PC-3 (cell line): Measurements from ENCODE around the gene MYO5B. TPM values are rescaled to one million over a fixed set of nuclear protein-coding genes. Genes with fewer than 3 reads are reported as not detected.

Source experiments
- ATAC-seq: fragments of 200-7000 bp; cut with Tn5 transposase; 2 replicates; pipeline ENCODE4 v1.9.1; 2020; ENCODE audit warnings: mild to moderate bottlenecking, moderate library complexity
- BruUV-seq: library from RNA; stranded (reverse); fragments of 400-500 nt; replicated peaks from 2 replicates; lab custom pipeline; 2021; lab: Mats Ljungman, UMichigan
- CTCF ChIA-PET: fragments of 300-600 bp; sonication (Branson Sonifier 250); formaldehyde crosslinking; loops from one replicate; lab custom pipeline; 2022; ENCODE audit warnings: antibody characterized with exemption; lab: Charles Lee
- POLR2A ChIA-PET: fragments of 300-600 bp; sonication (Branson Sonifier 250); formaldehyde crosslinking; loops from one replicate; lab custom pipeline; 2022; ENCODE audit warnings: antibody characterized with exemption; ENCODE audit not compliant: unreplicated experiment; lab: Charles Lee
- DNase-seq: peaks from one replicate; pipeline ENCODE4 v3.0.0-alpha.2; 2015
- H2AFZ ChIP-seq: fragments of 300-600 bp; sonication (generic); 2 replicates; pipeline ENCODE4 v1.6.0; 2016; ENCODE audit warnings: antibody characterized with exemption, low read length
- H3F3A ChIP-seq: fragments of 300-600 bp; sonication (generic); one replicate; pipeline ENCODE4 v1.6.0; 2017; ENCODE audit warnings: antibody characterized with exemption, low read length, control low read depth, mild to moderate bottlenecking; ENCODE audit not compliant: unreplicated experiment
- H3K27ac ChIP-seq: fragments of 300-600 bp; sonication (generic); 2 replicates; pipeline ENCODE4 v1.5.1; 2016; ENCODE audit warnings: mild to moderate bottlenecking, low read length
- H3K27me3 ChIP-seq: fragments of 300-600 bp; sonication (generic); 2 replicates; pipeline ENCODE4 v1.6.1; 2016; ENCODE audit warnings: low read length, mixed read lengths
- H3K36me3 ChIP-seq: fragments of 300-600 bp; sonication (generic); 2 replicates; pipeline ENCODE4 v1.6.1; 2016; ENCODE audit warnings: low read depth, mixed run types, low read length, mixed read lengths
- H3K4me1 ChIP-seq: fragments of 300-600 bp; sonication (generic); 2 replicates; pipeline ENCODE4 v1.5.1; 2016; ENCODE audit warnings: low read length; ENCODE audit not compliant: insufficient read depth
- H3K4me2 ChIP-seq: fragments of 300-600 bp; sonication (generic); 2 replicates; pipeline ENCODE4 v1.6.0; 2016; ENCODE audit warnings: low read length
- H3K4me3 ChIP-seq: fragments of 300-600 bp; sonication (generic); 2 replicates; pipeline ENCODE4 v1.5.1; 2016; ENCODE audit warnings: mild to moderate bottlenecking, low read length, mixed read lengths
- H3K79me2 ChIP-seq: fragments of 300-600 bp; sonication (generic); 2 replicates; pipeline ENCODE4 v1.6.1; 2017; ENCODE audit warnings: low read length, mixed read lengths
- H3K9ac ChIP-seq: fragments of 300-600 bp; sonication (generic); 2 replicates; pipeline ENCODE4 v1.6.0; 2016; ENCODE audit warnings: mild to moderate bottlenecking, low read length
- H3K9me2 ChIP-seq: fragments of 300-600 bp; sonication (generic); replicated peaks from 2 replicates; pipeline ENCODE4 v1.6.1; 2016; ENCODE audit warnings: mixed run types, low read length, mixed read lengths
- H3K9me3 ChIP-seq: fragments of 300-600 bp; sonication (generic); 2 replicates; pipeline ENCODE4 v1.6.1; 2016; ENCODE audit warnings: low read length, mixed read lengths
- H4K20me1 ChIP-seq: fragments of 300-600 bp; sonication (generic); 2 replicates; pipeline ENCODE4 v1.6.1; 2016; ENCODE audit warnings: low read length, mixed read lengths
- EZH2 ChIP-seq: fragments of 300-600 bp; sonication (generic); IDR thresholded peaks from one replicate; pipeline ENCODE4 v1.6.1; 2017; ENCODE audit warnings: antibody characterized with exemption, mild to moderate bottlenecking, low read length; ENCODE audit not compliant: unreplicated experiment
- EZH2phosphoT487 ChIP-seq: fragments of 300-600 bp; sonication (generic); IDR thresholded peaks from 2 replicates; pipeline ENCODE4 v1.6.1; 2018; ENCODE audit warnings: mild to moderate bottlenecking, antibody characterized with exemption, low read length, borderline replicate concordance
- intact Hi-C: fragments of 100-400 bp; cut with micrococcal nuclease; formaldehyde crosslinking; loops from 2 replicates; pipeline ENCODE4 v1.9.0; 2023
- total RNA-seq: library from RNA; depleted of rRNA; stranded (reverse); fragments of >200 nt; gene quantifications from 2 replicates; pipeline ENCODE4 v1.2.3, GENCODE V29; 2014
- TF ChIP-seq, protein P1 (sequence below): fragments of 300-600 bp; sonication (generic); conservative IDR thresholded peaks from 2 replicates; pipeline ENCODE4 v1.5.1; 2017; ENCODE audit warnings: antibody characterized with exemption, low read depth, mild to moderate bottlenecking, low read length

The MYO5B gene
- total RNA-seq, 1 experiment from 2014 or later, result 10.7 TPM

- TF ChIP-seq EZH2phosphoT487 (no peak), EZH2 (no peak)
- TF ChIP-seq, protein P1, sequence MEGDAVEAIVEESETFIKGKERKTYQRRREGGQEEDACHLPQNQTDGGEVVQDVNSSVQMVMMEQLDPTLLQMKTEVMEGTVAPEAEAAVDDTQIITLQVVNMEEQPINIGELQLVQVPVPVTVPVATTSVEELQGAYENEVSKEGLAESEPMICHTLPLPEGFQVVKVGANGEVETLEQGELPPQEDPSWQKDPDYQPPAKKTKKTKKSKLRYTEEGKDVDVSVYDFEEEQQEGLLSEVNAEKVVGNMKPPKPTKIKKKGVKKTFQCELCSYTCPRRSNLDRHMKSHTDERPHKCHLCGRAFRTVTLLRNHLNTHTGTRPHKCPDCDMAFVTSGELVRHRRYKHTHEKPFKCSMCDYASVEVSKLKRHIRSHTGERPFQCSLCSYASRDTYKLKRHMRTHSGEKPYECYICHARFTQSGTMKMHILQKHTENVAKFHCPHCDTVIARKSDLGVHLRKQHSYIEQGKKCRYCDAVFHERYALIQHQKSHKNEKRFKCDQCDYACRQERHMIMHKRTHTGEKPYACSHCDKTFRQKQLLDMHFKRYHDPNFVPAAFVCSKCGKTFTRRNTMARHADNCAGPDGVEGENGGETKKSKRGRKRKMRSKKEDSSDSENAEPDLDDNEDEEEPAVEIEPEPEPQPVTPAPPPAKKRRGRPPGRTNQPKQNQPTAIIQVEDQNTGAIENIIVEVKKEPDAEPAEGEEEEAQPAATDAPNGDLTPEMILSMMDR, result no peak
- H3K4me1 ChIP-seq, result no peaks in the 10 kb centered on the region
- H3K9me3 ChIP-seq, result no peaks in the 10 kb centered on the region
- intact Hi-C loops, result no loop called here
- ATAC-seq, result no peak
- H3K4me3 ChIP-seq, result no peak overlapping the region
- no peak for DNase-seq
- POLR2A ChIA-PET, result no interaction called here
- H3K36me3 ChIP-seq, result no peaks in the 10 kb centered on the region
- H3K79me2 ChIP-seq, result no peaks in the 10 kb centered on the region
- no peaks in the 10 kb centered on the region for H4K20me1 ChIP-seq
- H3K27me3 ChIP-seq, result no peaks in the 10 kb centered on the region
- H3K27ac ChIP-seq, result no peak overlapping the region
- no TSS peak for BruUV-seq
- no peaks in the 10 kb centered on the region for H3K9me2 ChIP-seq
- no peak overlapping the region for H3K4me2 ChIP-seq
- CTCF ChIA-PET, result no interaction called here
- no peaks in the 10 kb centered on the region for H3F3A ChIP-seq
- H2AFZ ChIP-seq, result no peak overlapping the region
- no peak overlapping the region for H3K9ac ChIP-seq
Measured at GRCh38 chr18:50072146-50072545, 122.8 kb downstream of the MYO5B start.

GRCh38 chr18:50071397-50071796, 123.5 kb downstream of the MYO5B start:
- H3K9ac ChIP-seq, result no peak overlapping the region
- POLR2A ChIA-PET, result no interaction called here
- no peaks in the 10 kb centered on the region for H3K27me3 ChIP-seq
- no peak overlapping the region for H3K4me3 ChIP-seq
- ATAC-seq, result no peak
- H3K4me2 ChIP-seq, result no peak overlapping the region
- intact Hi-C loops, result no loop called here
- BruUV-seq, result no TSS peak
- no peaks in the 10 kb centered on the region for H3K79me2 ChIP-seq
- DNase-seq, result no peak
- H3K9me2 ChIP-seq, result no peaks in the 10 kb centered on the region
- H2AFZ ChIP-seq, result no peak overlapping the region
- no peaks in the 10 kb centered on the region for H4K20me1 ChIP-seq
- H3K9me3 ChIP-seq, result no peaks in the 10 kb centered on the region
- H3K27ac ChIP-seq, result no peak overlapping the region
- no peak for TF ChIP-seq EZH2phosphoT487
- TF ChIP-seq, protein P1, result no peak
- no peak for TF ChIP-seq EZH2
- no peaks in the 10 kb centered on the region for H3K4me1 ChIP-seq
- no peaks in the 10 kb centered on the region for H3F3A ChIP-seq
- no peaks in the 10 kb centered on the region for H3K36me3 ChIP-seq
- CTCF ChIA-PET, result no interaction called here

GRCh38 chr18:50069422-50069821, 125.5 kb downstream of the MYO5B start:
- Histone ChIP-seq H3K4me1 (no peaks in the 10 kb centered on the region), H3K27me3 (no peaks in the 10 kb centered on the region), H3K9me2 (no peaks in the 10 kb centered on the region), H2AFZ (no peak overlapping the region), H3K4me3 (no peak overlapping the region), H3K9ac (no peak overlapping the region), H3K79me2 (no peaks in the 10 kb centered on the region), H3K9me3 (no peaks in the 10 kb centered on the region), H3F3A (no peaks in the 10 kb centered on the region), H4K20me1 (no peaks in the 10 kb centered on the region), H3K4me2 (no peak overlapping the region), H3K27ac (no peak overlapping the region), H3K36me3 (no peaks in the 10 kb centered on the region)
- ChIA-PET CTCF (no interaction called here), POLR2A (no interaction called here)
- no peak for DNase-seq
- ATAC-seq, result no peak
- intact Hi-C loops, result no loop called here
- BruUV-seq, result no TSS peak
- TF ChIP-seq, protein P1, result no peak
- TF ChIP-seq EZH2 (no peak), EZH2phosphoT487 (no peak)
